Astrocyte (in vitro differentiated cells and primary cell): ENCODE results near the gene PSMD9. TPM values are rescaled to one million over a fixed set of nuclear protein-coding genes. Genes with fewer than 3 reads are reported as not detected.
A peak's percentile ranks its signal among the peaks of the same experiment; 100 is the strongest.

Experiments
- DNase-seq: peaks from one replicate; pipeline ENCODE4 v3.0.0-alpha.2; 2010; ENCODE audit warnings: low read depth
- FAIRE-seq: peaks from 2 replicates; lab custom pipeline; 2011; peaks lifted over from hg19 to GRCh38; lab: Jason Lieb, UNC
- H2AFZ ChIP-seq: 2 replicates; pipeline ENCODE4 v1.6.0; 2012; ENCODE audit warnings: low read depth, low read length, inconsistent platforms
- H3K27ac ChIP-seq: 2 replicates; pipeline ENCODE4 v1.5.1; 2011; ENCODE audit warnings: low read depth, low read length, inconsistent platforms
- H3K27me3 ChIP-seq: 2 replicates; pipeline ENCODE4 v1.6.0; 2011; ENCODE audit warnings: low read length, inconsistent platforms; ENCODE audit not compliant: insufficient read depth
- H3K36me3 ChIP-seq: 2 replicates; pipeline ENCODE4 v1.5.1; 2011; ENCODE audit warnings: low read length, inconsistent platforms; ENCODE audit not compliant: insufficient read depth
- H3K4me1 ChIP-seq: 2 replicates; pipeline ENCODE4 v1.5.1; 2011; ENCODE audit warnings: low read length, inconsistent platforms; ENCODE audit not compliant: insufficient read depth
- H3K4me2 ChIP-seq: 2 replicates; pipeline ENCODE4 v1.6.0; 2012; ENCODE audit warnings: low read length, inconsistent platforms
- H3K4me3 ChIP-seq: 2 replicates; pipeline ENCODE4 v1.5.1; 2011; ENCODE audit warnings: low read depth, mild to moderate bottlenecking, low read length, inconsistent platforms; ENCODE audit not compliant: insufficient read depth
- H3K79me2 ChIP-seq: 2 replicates; pipeline ENCODE4 v1.6.0; 2012; ENCODE audit warnings: mild to moderate bottlenecking, low read length, inconsistent platforms; ENCODE audit not compliant: insufficient read depth
- H3K9ac ChIP-seq: 2 replicates; pipeline ENCODE4 v1.6.0; 2012; ENCODE audit warnings: mild to moderate bottlenecking, low read length, inconsistent platforms
- H3K9me3 ChIP-seq: 2 replicates; pipeline ENCODE4 v1.5.1; 2012; ENCODE audit warnings: low read depth, mild to moderate bottlenecking, low read length, inconsistent platforms; ENCODE audit not compliant: insufficient read depth
- H4K20me1 ChIP-seq: 2 replicates; pipeline ENCODE4 v1.6.0; 2012; ENCODE audit warnings: low read length, inconsistent platforms; ENCODE audit not compliant: insufficient read depth
- H3K27ac Mint-ChIP-seq: one replicate; pipeline ENCODE4 v1.8.0; 2021; ENCODE audit warnings: mild to moderate bottlenecking, mixed read lengths; ENCODE audit not compliant: unreplicated experiment
- H3K27me3 Mint-ChIP-seq: one replicate; pipeline ENCODE4 v1.8.0; 2021; ENCODE audit warnings: low read depth, mixed read lengths; ENCODE audit not compliant: unreplicated experiment
- H3K36me3 Mint-ChIP-seq: one replicate; pipeline ENCODE4 v1.8.0; 2021; ENCODE audit warnings: low read depth, mixed read lengths; ENCODE audit not compliant: unreplicated experiment
- H3K4me1 Mint-ChIP-seq: one replicate; pipeline ENCODE4 v1.8.0; 2021; ENCODE audit warnings: low read depth, mixed read lengths; ENCODE audit not compliant: unreplicated experiment
- H3K4me3 Mint-ChIP-seq: one replicate; pipeline ENCODE4 v1.8.0; 2021; ENCODE audit warnings: mild to moderate bottlenecking, moderate library complexity, mixed read lengths; ENCODE audit not compliant: unreplicated experiment
- H3K9me3 Mint-ChIP-seq: one replicate; pipeline ENCODE4 v1.8.0; 2021; ENCODE audit warnings: mild to moderate bottlenecking, mixed read lengths; ENCODE audit not compliant: unreplicated experiment
- CTCF ChIP-seq: IDR thresholded peaks from 2 replicates; pipeline ENCODE4 v1.5.1; 2011; ENCODE audit warnings: low read depth, mild to moderate bottlenecking, inconsistent platforms, low read length, moderate library complexity; ENCODE audit not compliant: insufficient read depth
- EZH2 ChIP-seq: IDR thresholded peaks from 2 replicates; pipeline ENCODE4 v1.6.1; 2012; ENCODE audit warnings: mild to moderate bottlenecking, low read length, inconsistent platforms; ENCODE audit not compliant: insufficient read depth
- total RNA-seq: library from RNA; stranded (reverse); gene quantifications from 2 replicates; pipeline ENCODE4 v1.2.1, GENCODE V29; 2021

Gene PSMD9
- total RNA-seq, 1 donor from 2014 or later, result 63.4 TPM

DNA sequence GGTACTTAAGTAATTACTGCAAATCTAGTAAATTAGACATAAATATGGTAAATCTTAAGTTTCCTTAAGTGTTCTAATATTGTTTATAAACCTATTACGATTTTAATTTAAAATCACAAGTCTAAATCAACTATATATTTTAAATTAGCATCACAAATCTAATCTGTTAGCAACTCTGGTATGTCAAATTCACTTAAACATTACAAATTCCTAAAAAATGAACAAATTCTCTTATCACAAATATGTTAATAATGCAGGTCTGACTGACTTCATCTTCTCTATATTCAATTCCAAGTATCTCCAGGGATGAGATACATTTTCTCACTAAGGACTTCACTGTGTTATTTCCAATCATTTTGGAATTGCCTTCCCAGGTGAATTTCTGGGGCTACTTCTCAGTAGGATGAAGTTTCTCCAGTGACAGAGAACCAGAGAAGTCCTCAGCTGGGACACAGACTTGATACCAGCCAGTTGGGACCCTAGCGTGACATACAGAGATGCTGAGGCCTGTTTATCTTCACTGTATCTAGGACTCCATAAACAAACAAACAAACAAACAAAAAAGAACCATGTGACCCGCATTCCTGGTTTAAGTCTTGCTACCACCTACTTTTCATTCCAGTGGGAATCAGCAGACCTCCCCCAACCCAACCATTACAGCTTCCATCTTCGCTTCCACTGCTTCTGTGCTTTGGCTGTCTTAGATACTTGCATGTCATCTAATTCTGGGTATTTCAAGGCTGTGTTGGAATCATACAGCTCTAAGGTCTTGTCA lies 51.6 kb downstream of the PSMD9 start:
- Histone ChIP-seq H4K20me1 (no peaks in the 10 kb centered on the region), H3K36me3 (no peaks in the 10 kb centered on the region), H3K27ac (peak overlapping the region; percentile 10), H3K9me3 (no peaks in the 10 kb centered on the region), H3K79me2 (no peaks in the 10 kb centered on the region), H2AFZ (no peak overlapping the region), H3K4me1 (peaks cover 10% of the 10 kb centered on the region), H3K4me3 (no peak overlapping the region), H3K9ac (no peak overlapping the region), H3K4me2 (no peak overlapping the region), H3K27me3 (no peaks in the 10 kb centered on the region)
- TF ChIP-seq CTCF (no peak), EZH2 (no peak)
- peaks cover 6% of the 10 kb centered on the region for H3K9me3 Mint-ChIP-seq
- FAIRE-seq (no peak), DNase-seq (no peak)
- peaks cover 36% of the 10 kb centered on the region for H3K36me3 Mint-ChIP-seq
- H3K27ac Mint-ChIP-seq, result no peak overlapping the region
- H3K27me3 Mint-ChIP-seq, result no peaks in the 10 kb centered on the region
- peaks cover 3% of the 10 kb centered on the region for H3K4me1 Mint-ChIP-seq
- no peak overlapping the region for H3K4me3 Mint-ChIP-seq

- Histone ChIP-seq H3K9ac (peak overlapping the region; percentile 73), H4K20me1 (no peaks in the 10 kb centered on the region), H3K36me3 (no peaks in the 10 kb centered on the region), H3K9me3 (no peaks in the 10 kb centered on the region), H3K27ac (peak overlapping the region; percentile 92), H3K79me2 (no peaks in the 10 kb centered on the region), H2AFZ (no peak overlapping the region), H3K4me1 (peaks cover 10% of the 10 kb centered on the region), H3K27me3 (no peaks in the 10 kb centered on the region), H3K4me2 (peak overlapping the region; percentile 11), H3K4me3 (no peak overlapping the region)
- no peak for FAIRE-seq
- H3K36me3 Mint-ChIP-seq, result peaks cover 24% of the 10 kb centered on the region
- H3K4me1 Mint-ChIP-seq, result peaks cover 3% of the 10 kb centered on the region
- no peak overlapping the region for H3K27ac Mint-ChIP-seq
- H3K9me3 Mint-ChIP-seq, result peaks cover 3% of the 10 kb centered on the region
- no peak overlapping the region for H3K4me3 Mint-ChIP-seq
- no peaks in the 10 kb centered on the region for H3K27me3 Mint-ChIP-seq
- no peak for TF ChIP-seq EZH2
- no peak for TF ChIP-seq CTCF
- peak; percentile 96 for DNase-seq
Measured at GRCh38 chr12:121942145-121942718, 53.6 kb downstream of the PSMD9 start.

- H3K9ac ChIP-seq, result no peak overlapping the region
- no peaks in the 10 kb centered on the region for H3K79me2 ChIP-seq
- no peak overlapping the region for H2AFZ ChIP-seq
- H3K36me3 Mint-ChIP-seq, result peaks cover 17% of the 10 kb centered on the region
- DNase-seq (no peak), FAIRE-seq (no peak)
- peaks cover 7% of the 10 kb centered on the region for H3K4me1 Mint-ChIP-seq
- H3K9me3 Mint-ChIP-seq, result peaks cover 3% of the 10 kb centered on the region
- no peaks in the 10 kb centered on the region for H3K9me3 ChIP-seq
- H3K4me3 ChIP-seq, result no peak overlapping the region
- H3K27ac ChIP-seq, result no peak overlapping the region
- no peaks in the 10 kb centered on the region for H3K27me3 Mint-ChIP-seq
- peaks cover 10% of the 10 kb centered on the region for H3K4me1 ChIP-seq
- TF ChIP-seq EZH2 (no peak), CTCF (no peak)
- H3K4me2 ChIP-seq, result no peak overlapping the region
- H4K20me1 ChIP-seq, result no peaks in the 10 kb centered on the region
- H3K27me3 ChIP-seq, result no peaks in the 10 kb centered on the region
- H3K36me3 ChIP-seq, result no peaks in the 10 kb centered on the region
- no peak overlapping the region for H3K4me3 Mint-ChIP-seq
- H3K27ac Mint-ChIP-seq, result no peak overlapping the region
Measured at GRCh38 chr12:121943926-121944325, 55.3 kb downstream of the PSMD9 start.
